Measurements from ENCODE around the gene SOBP.

Gene SOBP

DNA sequence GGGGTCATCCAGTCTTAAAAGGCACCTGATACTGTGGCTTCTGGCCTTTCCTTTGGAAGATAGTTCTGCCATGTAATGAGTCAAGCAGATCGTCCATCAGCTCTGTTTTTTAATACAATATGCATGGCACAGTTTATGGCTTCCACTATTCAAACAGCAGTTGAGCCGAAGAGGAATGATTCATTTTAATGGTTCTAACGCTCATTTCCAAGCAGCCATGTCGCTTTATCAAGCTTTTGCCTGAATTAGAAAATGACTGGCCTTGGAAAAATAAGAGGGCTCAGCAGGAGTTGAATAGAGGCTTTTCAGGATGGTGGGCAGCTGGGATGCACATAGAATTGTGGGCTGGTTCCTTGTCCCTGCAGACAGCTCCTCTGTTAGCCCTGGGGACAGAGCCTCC lies 138.1 kb downstream of the SOBP start:
- TF ChIP-seq, protein P1, sequence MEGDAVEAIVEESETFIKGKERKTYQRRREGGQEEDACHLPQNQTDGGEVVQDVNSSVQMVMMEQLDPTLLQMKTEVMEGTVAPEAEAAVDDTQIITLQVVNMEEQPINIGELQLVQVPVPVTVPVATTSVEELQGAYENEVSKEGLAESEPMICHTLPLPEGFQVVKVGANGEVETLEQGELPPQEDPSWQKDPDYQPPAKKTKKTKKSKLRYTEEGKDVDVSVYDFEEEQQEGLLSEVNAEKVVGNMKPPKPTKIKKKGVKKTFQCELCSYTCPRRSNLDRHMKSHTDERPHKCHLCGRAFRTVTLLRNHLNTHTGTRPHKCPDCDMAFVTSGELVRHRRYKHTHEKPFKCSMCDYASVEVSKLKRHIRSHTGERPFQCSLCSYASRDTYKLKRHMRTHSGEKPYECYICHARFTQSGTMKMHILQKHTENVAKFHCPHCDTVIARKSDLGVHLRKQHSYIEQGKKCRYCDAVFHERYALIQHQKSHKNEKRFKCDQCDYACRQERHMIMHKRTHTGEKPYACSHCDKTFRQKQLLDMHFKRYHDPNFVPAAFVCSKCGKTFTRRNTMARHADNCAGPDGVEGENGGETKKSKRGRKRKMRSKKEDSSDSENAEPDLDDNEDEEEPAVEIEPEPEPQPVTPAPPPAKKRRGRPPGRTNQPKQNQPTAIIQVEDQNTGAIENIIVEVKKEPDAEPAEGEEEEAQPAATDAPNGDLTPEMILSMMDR (IDR thresholded peaks at IDR 0.05; ENCODE audit: borderline replicate concordance, extremely low read depth, low read length, poor library complexity, severe bottlenecking): no peak
- TF ChIP-seq EZH2 (IDR thresholded peaks at IDR 0.05; ENCODE audit: borderline replicate concordance, low read depth, low read length, severe bottlenecking): no peak
- Histone ChIP-seq H3K27ac (ENCODE audit: low read length) (no peak overlapping the region), H3K4me2 (ENCODE audit: insufficient read depth, low read length) (no peak overlapping the region), H3K4me3 (ENCODE audit: low read depth in 1 of 2, low read length in 2 of 2) (no peak overlapping the region), H3K36me3 (ENCODE audit: insufficient read depth, low read length) (no peaks in the 10 kb centered on the region), H3K9ac (ENCODE audit: low read depth, low read length) (no peak overlapping the region), H4K20me1 (ENCODE audit: insufficient read depth, low read length) (no peaks in the 10 kb centered on the region), H3K79me2 (ENCODE audit: insufficient read depth, low read length) (no peaks in the 10 kb centered on the region), H2AFZ (ENCODE audit: low read depth, low read length) (no peak overlapping the region), H3K27me3 (ENCODE audit: insufficient read depth, low read length, poor library complexity) (no peaks in the 10 kb centered on the region), H3K4me1 (ENCODE audit: insufficient read depth, low read length) (no peaks in the 10 kb centered on the region), H3K9me3 (ENCODE audit: insufficient read depth, low read length, severe bottlenecking) (no peaks in the 10 kb centered on the region)
- no peak for ATAC-seq (ENCODE audit: insufficient read depth, low read depth)
- no peak for DNase-seq

DNA sequence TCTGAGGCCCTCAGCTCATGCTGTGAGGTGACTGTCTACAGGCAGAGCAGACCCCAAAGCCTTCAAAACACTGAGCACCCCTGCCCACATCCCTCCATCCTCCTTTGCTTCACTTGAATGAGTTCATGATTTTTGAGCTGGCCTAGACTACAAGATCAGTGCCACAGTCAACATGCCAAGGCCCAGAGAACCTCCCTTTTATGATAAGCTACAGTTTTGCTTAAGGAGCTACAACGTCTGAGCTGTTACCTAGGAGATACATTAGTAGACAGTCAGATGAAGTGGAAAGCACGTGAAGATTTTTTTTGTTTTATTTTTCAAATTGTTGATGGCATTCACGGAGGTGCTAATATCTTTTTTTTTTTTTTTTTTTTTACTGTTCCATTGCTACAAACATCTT lies 139.0 kb downstream of the SOBP start:
- no peak overlapping the region for H3K4me2 ChIP-seq (ENCODE audit: insufficient read depth, low read length)

DNA sequence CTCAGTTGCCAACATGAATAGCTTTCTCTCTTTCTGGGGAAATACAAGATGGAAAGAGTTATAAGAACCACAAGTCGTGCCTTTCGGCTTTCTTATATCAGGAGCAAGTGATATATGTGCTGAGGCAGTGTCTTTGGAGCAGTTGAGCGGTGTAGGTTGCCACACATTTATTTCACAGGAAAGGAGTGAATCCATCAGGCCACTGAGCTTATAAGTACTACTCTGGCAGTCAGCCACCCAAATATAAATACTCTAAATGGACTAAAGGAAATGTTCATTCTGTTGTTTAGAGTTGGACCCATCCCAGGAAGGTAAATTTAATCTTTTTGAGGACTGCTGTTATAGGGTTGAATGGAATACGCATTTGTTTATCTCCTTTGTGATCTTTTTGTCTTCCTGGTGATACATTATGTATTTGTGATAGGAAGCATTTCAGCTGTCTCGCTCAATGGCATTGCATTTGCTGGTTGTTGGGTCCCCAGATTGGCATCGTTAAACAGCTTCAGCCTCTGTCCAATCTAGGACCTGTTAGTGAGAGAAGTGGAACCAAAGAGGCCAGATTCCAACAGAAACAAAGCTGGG lies 139.7 kb downstream of the SOBP start:
- no peak for DNase-seq
- Histone ChIP-seq H3K36me3 (ENCODE audit: insufficient read depth, low read length) (peaks cover 7% of the 10 kb centered on the region; the same call in 1 of the 2 replicates), H3K9ac (ENCODE audit: low read depth, low read length) (no peak overlapping the region), H3K27ac (ENCODE audit: low read length) (no peak overlapping the region), H3K9me3 (ENCODE audit: insufficient read depth, low read length, severe bottlenecking) (no peaks in the 10 kb centered on the region), H3K4me3 (ENCODE audit: low read depth in 1 of 2, low read length in 2 of 2) (no peak overlapping the region), H3K79me2 (ENCODE audit: insufficient read depth, low read length) (no peaks in the 10 kb centered on the region), H3K4me1 (ENCODE audit: insufficient read depth, low read length) (no peaks in the 10 kb centered on the region), H4K20me1 (ENCODE audit: insufficient read depth, low read length) (no peaks in the 10 kb centered on the region), H2AFZ (ENCODE audit: low read depth, low read length) (no peak overlapping the region), H3K4me2 (ENCODE audit: insufficient read depth, low read length) (no peak overlapping the region), H3K27me3 (ENCODE audit: insufficient read depth, low read length, poor library complexity) (no peaks in the 10 kb centered on the region)
- TF ChIP-seq, protein P1 (IDR thresholded peaks at IDR 0.05; ENCODE audit: borderline replicate concordance, extremely low read depth, low read length, poor library complexity, severe bottlenecking): no peak
- no peak for TF ChIP-seq EZH2 (IDR thresholded peaks at IDR 0.05; ENCODE audit: borderline replicate concordance, low read depth, low read length, severe bottlenecking)
- no peak for ATAC-seq (ENCODE audit: insufficient read depth, low read depth)

More for the DNA sequence above, 139.0 kb downstream of the SOBP start:
- no peaks in the 10 kb centered on the region for H3K27me3 ChIP-seq (ENCODE audit: insufficient read depth, low read length, poor library complexity)
- H3K9ac ChIP-seq (ENCODE audit: low read depth, low read length): no peak overlapping the region
- no peak for DNase-seq
- H3K9me3 ChIP-seq (ENCODE audit: insufficient read depth, low read length, severe bottlenecking): no peaks in the 10 kb centered on the region
- H4K20me1 ChIP-seq (ENCODE audit: insufficient read depth, low read length): no peaks in the 10 kb centered on the region
- H3K79me2 ChIP-seq (ENCODE audit: insufficient read depth, low read length): no peaks in the 10 kb centered on the region
- H3K4me1 ChIP-seq (ENCODE audit: insufficient read depth, low read length): no peaks in the 10 kb centered on the region
- no peak overlapping the region for H3K27ac ChIP-seq (ENCODE audit: low read length)
- H2AFZ ChIP-seq (ENCODE audit: low read depth, low read length): no peak overlapping the region
- peaks cover 7% of the 10 kb centered on the region; the same call in 1 of the 2 replicates for H3K36me3 ChIP-seq (ENCODE audit: insufficient read depth, low read length)
- H3K4me3 ChIP-seq (ENCODE audit: low read depth in 1 of 2, low read length in 2 of 2): no peak overlapping the region
- no peak for TF ChIP-seq EZH2 (IDR thresholded peaks at IDR 0.05; ENCODE audit: borderline replicate concordance, low read depth, low read length, severe bottlenecking)
- TF ChIP-seq, protein P1 (IDR thresholded peaks at IDR 0.05; ENCODE audit: borderline replicate concordance, extremely low read depth, low read length, poor library complexity, severe bottlenecking): no peak
- no peak for ATAC-seq (ENCODE audit: insufficient read depth, low read depth)
